HepG2 (cell line): ENCODE measurements around the gene CST3. TPM values are rescaled to one million over a fixed set of nuclear protein-coding genes. Genes with fewer than 3 reads are reported as not detected.

ENCODE experiments used
- ARID2 ChIP-seq: sonication (generic); formaldehyde crosslinking; IDR thresholded peaks from 2 replicates; pipeline ENCODE4 v1.8.1; 2022; ENCODE audit warnings: mild to moderate bottlenecking, missing genetic modification reagents, borderline replicate concordance
- BCL6 ChIP-seq: IDR thresholded peaks from 2 replicates; pipeline ENCODE4 v1.6.1; 2016; ENCODE audit warnings: missing genetic modification reagents, missing compliant biosample characterization
- BORCS8-MEF2B ChIP-seq: sonication (generic); formaldehyde crosslinking; IDR thresholded peaks from 2 replicates; pipeline ENCODE4 v1.8.0; 2022; ENCODE audit warnings: mild to moderate bottlenecking, missing genetic modification reagents
- HNRNPUL1 ChIP-seq: fragments of 200-400 bp; formaldehyde crosslinking; IDR thresholded peaks from 2 replicates; pipeline ENCODE4 v1.6.1; 2017; ENCODE audit warnings: low read depth, mild to moderate bottlenecking, low read length, moderate library complexity
- KLF11 ChIP-seq: IDR thresholded peaks from 2 replicates; pipeline ENCODE4 v1.6.1; 2016; ENCODE audit warnings: missing compliant biosample characterization
- NFE2 ChIP-seq: sonication (generic); formaldehyde crosslinking; IDR thresholded peaks from 2 replicates; pipeline ENCODE4 v1.4.0; 2020; ENCODE audit warnings: missing genetic modification reagents
- REPIN1 ChIP-seq: sonication (generic); formaldehyde crosslinking; IDR thresholded peaks from 2 replicates; pipeline ENCODE4 v1.8.0; 2022; ENCODE audit warnings: missing genetic modification reagents, low read depth, mild to moderate bottlenecking, borderline replicate concordance
- SCMH1 ChIP-seq: sonication (generic); formaldehyde crosslinking; IDR thresholded peaks from 2 replicates; pipeline ENCODE4 v1.9.0; 2021; ENCODE audit warnings: missing genetic modification reagents, mild to moderate bottlenecking, borderline replicate concordance
- XRCC5 ChIP-seq: fragments of 200-400 bp; formaldehyde crosslinking; optimal IDR thresholded peaks from 2 replicates; pipeline ENCODE3; 2017; ENCODE audit warnings: mild to moderate bottlenecking, low read length
- ZFP82 ChIP-seq: sonication (generic); formaldehyde crosslinking; IDR thresholded peaks from 2 replicates; pipeline ENCODE4 v1.5.1; 2020; ENCODE audit warnings: mild to moderate bottlenecking, missing genetic modification reagents, borderline replicate concordance
- ZIK1 ChIP-seq: sonication (generic); formaldehyde crosslinking; IDR thresholded peaks from 2 replicates; pipeline ENCODE4 v1.5.0; 2020; ENCODE audit warnings: mild to moderate bottlenecking, low read depth, missing genetic modification reagents, borderline replicate concordance
- ZMAT3 ChIP-seq: sonication (generic); formaldehyde crosslinking; conservative IDR thresholded peaks from 2 replicates; pipeline ENCODE4 v1.7.0; 2021; ENCODE audit warnings: missing genetic modification reagents
- ZNF260 ChIP-seq: sonication (generic); formaldehyde crosslinking; IDR thresholded peaks from 2 replicates; pipeline ENCODE4 v1.4.0; 2020; ENCODE audit warnings: missing genetic modification reagents, low read depth, mild to moderate bottlenecking, borderline replicate concordance
- ZNF274 ChIP-seq: sonication (generic); formaldehyde crosslinking; IDR thresholded peaks from 2 replicates; pipeline ENCODE4 v1.5.1; 2020; ENCODE audit warnings: mild to moderate bottlenecking, missing genetic modification reagents
- polyA plus RNA-seq, 8 experiments: library from polyadenylated mRNA; depleted of rRNA in 3 of 8; stranded (reverse) in 7 of 8; unstranded in 1 of 8; fragments of >200 nt; fragmentation: Illumina TruSeq in 4 of 8; extraction: Trizol in 4 of 8; gene quantifications; 2 replicates each; pipeline versions ENCODE4 v1.2.1 to v1.2.3, GENCODE V29; 2011 to 2016; ENCODE audit warnings: low read depth in 4 of 8, missing spikeins in 1 of 8, mixed read lengths in 1 of 8; ENCODE audit not compliant: insufficient read depth in 1 of 8
- total RNA-seq, 5 experiments: library from RNA; depleted of rRNA; stranded (reverse); fragments of >200 nt; fragmentation: Illumina TruSeq; extraction: Trizol; gene quantifications; 2 replicates each; pipeline ENCODE4 v1.2.3, GENCODE V29; 2016; ENCODE audit warnings: low read depth in 1 of 5
- TF ChIP-seq, protein P1 (sequence below): sonication (generic); formaldehyde crosslinking; IDR thresholded peaks from 2 replicates; pipeline ENCODE4 v1.5.0; 2020; ENCODE audit warnings: missing genetic modification reagents
- TF ChIP-seq, protein P2 (sequence below), 2 experiments: sonication (generic) in 1 of 2; formaldehyde crosslinking in 1 of 2; IDR thresholded peaks; 2 replicates each; pipeline versions ENCODE4 v1.4.0 to v1.6.1; 2018 to 2020; ENCODE audit warnings: missing genetic modification reagents in 2 of 2, borderline replicate concordance in 1 of 2, low read depth in 1 of 2, mild to moderate bottlenecking in 1 of 2, missing biosample characterization in 1 of 2
- TF ChIP-seq, protein P3 (sequence below): sonication (generic); formaldehyde crosslinking; IDR thresholded peaks from 2 replicates; pipeline ENCODE4 v1.8.0; 2023; ENCODE audit warnings: mild to moderate bottlenecking, missing genetic modification reagents
- TF ChIP-seq, protein P4 (sequence below): sonication (generic); formaldehyde crosslinking; IDR thresholded peaks from 2 replicates; pipeline ENCODE4 v1.4.0; 2020; ENCODE audit warnings: low read depth, mild to moderate bottlenecking, missing genetic modification reagents

CST3 gene
- total and polyA plus RNA-seq, 2 of the 13 experiments (the other 11 are each of a cell fraction or from before 2014, with no cell fraction given): 690 to 1,005 TPM

DNA sequence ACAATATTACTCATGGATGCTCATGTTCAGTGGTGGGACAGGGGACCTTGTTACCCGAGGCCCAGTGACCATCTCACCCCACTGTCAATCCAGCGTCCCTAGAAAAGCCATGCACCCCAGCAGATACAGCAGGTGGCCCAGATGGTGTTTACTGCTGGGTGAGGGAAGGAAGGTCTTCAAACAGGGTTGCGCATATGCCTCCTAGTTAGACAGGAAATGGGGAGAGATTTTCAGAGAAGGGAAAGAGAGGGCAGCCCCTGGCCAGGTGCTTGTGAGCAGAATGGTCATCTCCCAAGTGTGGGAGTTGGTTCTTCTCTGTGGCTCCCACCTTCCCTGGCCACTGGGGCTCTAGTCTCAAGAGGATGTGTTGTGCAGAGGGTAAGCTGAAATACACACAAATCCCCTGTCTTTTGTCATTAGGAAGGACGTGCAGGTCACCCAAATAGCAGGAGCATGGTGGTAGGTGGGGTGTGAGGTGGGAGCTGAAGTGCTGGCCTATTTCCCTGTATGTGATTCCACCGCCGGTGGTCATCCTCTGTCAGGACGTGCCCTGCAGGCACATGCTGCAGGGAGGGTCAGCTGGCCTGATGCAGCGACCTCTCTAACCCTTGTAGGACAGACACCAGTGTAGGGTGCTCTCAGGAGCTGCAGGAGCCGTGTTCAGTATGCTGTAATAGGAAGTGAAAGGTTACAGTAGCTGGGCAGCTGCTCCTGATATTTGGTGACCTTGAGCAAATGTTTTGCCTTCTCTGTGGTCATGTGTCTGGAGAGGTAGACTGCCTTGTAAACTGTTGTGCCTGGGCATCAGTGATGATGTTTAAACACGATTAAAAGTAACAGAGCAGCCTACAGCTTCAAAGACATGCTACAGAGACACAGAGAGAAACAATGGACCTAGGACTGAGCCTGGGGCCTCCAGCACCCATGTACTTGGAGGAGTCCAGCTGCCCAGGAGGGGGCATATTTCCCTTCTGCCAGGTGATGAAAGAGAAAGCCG, 3.2 kb upstream of the CST3 start (continued):
- TF ChIP-seq ARID2 (CRISPR knock-in tag) (peak; percentile 90; the same call in 1 of the 2 replicates), ZNF274 (CRISPR knock-in tag) (no peak; the same call in none of the 2 replicates), ZNF260 (CRISPR knock-in tag) (no peak), NFE2 (CRISPR knock-in tag) (0 out of 2 replicates have a peak, but pooled peaks have one; percentile 1), ZFP82 (no peak), SCMH1 (CRISPR knock-in tag) (no peak), BORCS8-MEF2B (CRISPR knock-in tag) (peak; percentile 91), BCL6 (CRISPR knock-in tag) (peak; percentile 91), HNRNPUL1 (no peak), ZIK1 (CRISPR knock-in tag) (no peak), REPIN1 (CRISPR knock-in tag) (no peak), KLF11 (peak; percentile 78; the same call in 1 of the 2 replicates), ZMAT3 (0 out of 2 replicates have a peak, but pooled peaks have one; percentile 24), XRCC5 (peak; percentile 58)
- TF ChIP-seq, protein P1, sequence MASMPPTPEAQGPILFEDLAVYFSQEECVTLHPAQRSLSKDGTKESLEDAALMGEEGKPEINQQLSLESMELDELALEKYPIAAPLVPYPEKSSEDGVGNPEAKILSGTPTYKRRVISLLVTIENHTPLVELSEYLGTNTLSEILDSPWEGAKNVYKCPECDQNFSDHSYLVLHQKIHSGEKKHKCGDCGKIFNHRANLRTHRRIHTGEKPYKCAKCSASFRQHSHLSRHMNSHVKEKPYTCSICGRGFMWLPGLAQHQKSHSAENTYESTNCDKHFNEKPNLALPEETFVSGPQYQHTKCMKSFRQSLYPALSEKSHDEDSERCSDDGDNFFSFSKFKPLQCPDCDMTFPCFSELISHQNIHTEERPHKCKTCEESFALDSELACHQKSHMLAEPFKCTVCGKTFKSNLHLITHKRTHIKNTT (CRISPR knock-in tag): no peak
- TF ChIP-seq, protein P2, sequence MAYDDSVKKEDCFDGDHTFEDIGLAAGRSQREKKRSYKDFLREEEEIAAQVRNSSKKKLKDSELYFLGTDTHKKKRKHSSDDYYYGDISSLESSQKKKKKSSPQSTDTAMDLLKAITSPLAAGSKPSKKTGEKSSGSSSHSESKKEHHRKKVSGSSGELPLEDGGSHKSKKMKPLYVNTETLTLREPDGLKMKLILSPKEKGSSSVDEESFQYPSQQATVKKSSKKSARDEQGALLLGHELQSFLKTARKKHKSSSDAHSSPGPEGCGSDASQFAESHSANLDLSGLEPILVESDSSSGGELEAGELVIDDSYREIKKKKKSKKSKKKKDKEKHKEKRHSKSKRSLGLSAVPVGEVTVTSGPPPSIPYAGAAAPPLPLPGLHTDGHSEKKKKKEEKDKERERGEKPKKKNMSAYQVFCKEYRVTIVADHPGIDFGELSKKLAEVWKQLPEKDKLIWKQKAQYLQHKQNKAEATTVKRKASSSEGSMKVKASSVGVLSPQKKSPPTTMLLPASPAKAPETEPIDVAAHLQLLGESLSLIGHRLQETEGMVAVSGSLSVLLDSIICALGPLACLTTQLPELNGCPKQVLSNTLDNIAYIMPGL (CRISPR knock-in tag; IDR thresholded peaks at IDR 0.05; ENCODE audit: borderline replicate concordance in 1 of 2, low read depth in 1 of 2): peak in 1 of 2 experiments; percentile 77; a peak in 2 of 4 replicates
- TF ChIP-seq, protein P3, sequence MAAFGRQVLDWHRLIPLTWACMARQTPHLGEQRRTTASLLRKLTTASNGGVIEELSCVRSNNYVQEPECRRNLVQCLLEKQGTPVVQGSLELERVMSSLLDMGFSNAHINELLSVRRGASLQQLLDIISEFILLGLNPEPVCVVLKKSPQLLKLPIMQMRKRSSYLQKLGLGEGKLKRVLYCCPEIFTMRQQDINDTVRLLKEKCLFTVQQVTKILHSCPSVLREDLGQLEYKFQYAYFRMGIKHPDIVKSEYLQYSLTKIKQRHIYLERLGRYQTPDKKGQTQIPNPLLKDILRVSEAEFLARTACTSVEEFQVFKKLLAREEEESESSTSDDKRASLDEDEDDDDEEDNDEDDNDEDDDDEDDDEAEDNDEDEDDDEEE (CRISPR knock-in tag): 0 out of 2 replicates have a peak, but pooled peaks have one; percentile 13
- TF ChIP-seq, protein P4, sequence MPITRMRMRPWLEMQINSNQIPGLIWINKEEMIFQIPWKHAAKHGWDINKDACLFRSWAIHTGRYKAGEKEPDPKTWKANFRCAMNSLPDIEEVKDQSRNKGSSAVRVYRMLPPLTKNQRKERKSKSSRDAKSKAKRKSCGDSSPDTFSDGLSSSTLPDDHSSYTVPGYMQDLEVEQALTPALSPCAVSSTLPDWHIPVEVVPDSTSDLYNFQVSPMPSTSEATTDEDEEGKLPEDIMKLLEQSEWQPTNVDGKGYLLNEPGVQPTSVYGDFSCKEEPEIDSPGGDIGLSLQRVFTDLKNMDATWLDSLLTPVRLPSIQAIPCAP: no peak
